ENCODE data around the gene GRIN2B.

Gene GRIN2B

DNA sequence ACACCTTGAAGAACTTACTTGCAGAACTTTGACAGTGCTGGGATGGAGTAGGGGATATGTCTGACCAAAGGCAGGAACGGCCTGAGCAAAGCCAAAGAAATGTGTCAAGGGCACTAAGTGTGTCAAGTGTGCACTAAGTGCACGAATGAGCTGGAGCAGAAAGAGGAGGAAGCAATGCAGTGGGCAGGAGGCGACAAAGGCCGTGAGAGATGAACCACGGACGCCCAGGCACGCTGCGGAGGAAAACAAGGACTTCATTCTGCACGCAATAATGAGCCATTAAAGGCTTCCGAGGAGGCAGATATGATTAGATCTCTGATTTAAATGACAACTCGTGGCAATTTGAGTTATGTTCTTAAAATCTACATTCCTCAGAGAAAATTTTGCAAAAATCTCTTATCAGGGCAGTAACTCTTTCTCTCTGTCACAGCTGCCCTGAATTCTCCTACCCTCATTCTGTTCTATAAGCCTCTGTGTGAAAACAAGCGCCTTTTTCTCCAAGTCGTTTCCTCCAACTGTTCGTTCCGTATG is 25.3 kb downstream of the GRIN2B start:
- no peak for DNase-seq (ENCODE audit: low spot score)

DNA sequence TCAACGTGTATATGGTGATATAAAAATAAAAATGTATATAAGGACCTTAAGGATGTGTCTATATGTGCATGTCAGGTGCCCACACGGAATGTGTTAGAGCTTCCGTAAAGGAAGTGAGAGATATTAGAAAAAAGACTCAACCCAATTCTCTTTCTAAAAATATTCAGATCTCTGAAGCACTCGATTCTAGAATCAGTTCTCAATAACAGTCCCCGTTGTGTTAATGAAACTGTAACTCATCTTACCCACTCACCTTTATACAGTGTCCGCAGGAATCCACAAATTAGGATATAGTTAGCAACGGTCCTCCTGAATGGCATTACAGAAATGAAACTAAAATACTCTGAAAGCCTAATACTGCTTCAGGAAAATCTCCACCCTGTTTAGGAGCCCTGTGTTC is 29.3 kb downstream of the GRIN2B start:
- no peak for DNase-seq (ENCODE audit: low spot score)

DNA sequence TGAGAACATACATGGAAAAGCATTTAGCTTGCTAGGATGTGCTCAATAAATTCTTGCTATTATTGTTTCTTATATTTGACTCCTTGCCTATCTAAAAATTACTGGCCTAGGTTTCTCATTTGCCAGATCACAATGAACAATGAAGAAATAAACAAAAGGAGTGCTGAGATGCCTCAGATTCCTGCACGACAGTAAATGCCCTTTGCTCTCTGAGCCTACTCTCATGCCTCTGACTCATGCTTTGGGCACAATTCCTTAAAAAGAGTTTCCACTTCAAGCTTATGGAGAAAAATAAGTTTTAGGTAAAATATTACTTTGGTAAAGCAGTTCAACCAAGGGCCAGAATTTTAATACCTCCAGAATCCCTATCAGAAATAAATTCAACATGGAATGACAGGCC is 30.9 kb downstream of the GRIN2B start:
- DNase-seq (ENCODE audit: low spot score), result no peak

DNA sequence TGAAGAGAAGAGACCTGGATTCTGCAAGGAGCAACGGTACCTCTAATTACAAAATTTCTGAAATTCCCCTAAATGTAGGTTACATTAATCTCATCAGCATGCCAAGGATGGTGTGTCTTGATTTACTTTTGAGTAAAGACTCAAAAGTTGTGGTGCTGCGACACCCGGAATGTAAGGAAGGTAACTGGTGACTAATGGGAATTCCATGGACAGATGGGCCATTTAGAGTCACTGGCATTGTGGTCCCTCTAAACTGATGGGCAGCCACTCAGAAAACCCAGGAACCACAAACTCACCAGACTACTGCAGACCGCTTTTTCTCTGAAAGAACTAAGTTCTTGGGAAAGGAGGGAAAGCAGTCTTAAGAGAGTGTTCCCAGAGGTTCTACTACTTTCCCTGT is 32.8 kb downstream of the GRIN2B start:
- DNase-seq (ENCODE audit: low spot score), result no peak

DNA sequence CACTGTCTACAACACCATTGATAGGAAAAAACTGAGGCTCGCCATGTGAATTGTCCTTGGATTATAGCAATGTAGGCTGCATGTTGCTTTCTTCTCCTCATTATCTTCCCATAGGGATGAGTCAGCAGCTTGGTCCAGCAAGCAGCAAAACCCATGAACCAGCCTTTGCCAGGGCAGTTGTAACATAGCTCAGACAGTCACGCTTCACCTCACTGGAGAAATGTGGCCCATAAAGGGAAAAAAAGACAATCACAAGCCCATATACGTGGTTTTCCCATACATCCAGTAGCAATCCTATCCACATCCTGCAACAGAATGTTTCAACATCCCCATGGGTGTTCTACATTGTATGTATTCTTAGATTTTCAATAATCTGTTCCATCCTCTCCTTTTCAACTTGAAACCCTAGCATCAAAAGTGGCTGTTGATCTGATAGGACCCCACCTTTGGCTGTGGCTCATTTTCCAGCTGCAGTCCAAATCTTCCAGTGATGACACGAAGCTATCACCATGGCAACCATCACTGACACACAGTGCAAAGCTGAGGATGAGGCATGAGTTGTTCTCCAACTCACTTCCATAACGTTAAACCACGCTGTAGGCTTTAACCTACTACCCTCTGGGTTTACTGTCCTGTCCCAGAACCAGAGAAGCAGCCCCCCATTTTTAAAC is 34.0 kb downstream of the GRIN2B start:
- no peak for DNase-seq (ENCODE audit: low spot score)

DNA sequence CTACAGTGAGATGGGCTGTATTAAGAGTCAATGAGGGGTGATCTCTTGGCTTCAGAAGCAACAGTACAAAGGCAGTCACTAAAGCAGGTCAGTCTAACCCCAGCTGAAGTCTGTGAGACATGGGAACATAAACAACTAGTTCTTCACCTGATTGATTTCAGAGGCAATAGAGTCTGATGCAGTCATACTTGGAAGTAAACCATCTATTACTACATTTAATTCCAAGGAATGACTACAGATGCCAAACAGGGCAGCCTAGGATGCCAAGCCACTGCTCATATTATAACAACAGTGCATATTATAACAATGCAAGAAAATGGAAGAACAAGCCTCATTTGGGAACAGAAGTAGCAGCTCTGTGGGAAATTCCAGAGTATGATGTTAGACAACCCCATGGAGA is 35.8 kb downstream of the GRIN2B start:
- no peak for DNase-seq (ENCODE audit: low spot score)

DNA sequence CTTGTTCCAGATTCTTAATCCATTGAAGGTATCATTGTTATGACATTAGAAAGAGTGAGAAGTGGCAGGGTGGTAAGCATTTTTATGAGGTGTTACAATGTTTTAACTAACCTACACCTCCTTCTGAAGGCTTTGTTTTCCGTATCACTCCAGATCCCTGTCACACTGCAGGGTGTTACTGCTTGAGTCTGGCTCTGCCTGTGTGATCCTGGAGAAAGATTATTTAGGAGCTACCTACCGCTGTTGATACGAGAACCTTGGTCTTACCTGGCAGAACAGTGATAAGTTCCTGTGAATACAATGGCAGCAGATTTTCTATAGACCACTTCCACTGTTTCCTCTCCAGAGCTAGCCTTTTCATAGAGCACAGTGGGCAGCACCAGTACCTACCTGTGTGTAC is 36.2 kb downstream of the GRIN2B start:
- no peak for DNase-seq (ENCODE audit: low spot score)

DNA sequence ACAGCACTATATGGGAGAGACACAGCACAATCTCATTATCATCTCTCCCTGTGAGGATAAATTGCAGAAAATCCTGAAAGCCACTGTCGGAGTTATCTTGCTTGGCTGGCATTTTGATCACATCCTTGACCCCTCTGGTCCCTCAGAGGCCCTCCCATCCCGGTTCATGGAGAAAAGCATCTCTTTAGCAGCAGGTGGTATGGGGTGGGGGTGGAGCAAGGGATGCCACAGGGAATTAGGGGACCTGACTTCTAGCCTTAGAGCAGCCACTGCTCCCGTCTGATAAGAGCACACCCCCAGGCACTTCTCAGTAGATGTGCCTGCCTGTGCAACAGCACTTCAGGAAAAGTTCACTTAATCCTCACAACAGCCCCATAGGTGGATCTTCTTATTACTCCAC is 38.6 kb downstream of the GRIN2B start:
- DNase-seq (ENCODE audit: low spot score), result no peak

DNA sequence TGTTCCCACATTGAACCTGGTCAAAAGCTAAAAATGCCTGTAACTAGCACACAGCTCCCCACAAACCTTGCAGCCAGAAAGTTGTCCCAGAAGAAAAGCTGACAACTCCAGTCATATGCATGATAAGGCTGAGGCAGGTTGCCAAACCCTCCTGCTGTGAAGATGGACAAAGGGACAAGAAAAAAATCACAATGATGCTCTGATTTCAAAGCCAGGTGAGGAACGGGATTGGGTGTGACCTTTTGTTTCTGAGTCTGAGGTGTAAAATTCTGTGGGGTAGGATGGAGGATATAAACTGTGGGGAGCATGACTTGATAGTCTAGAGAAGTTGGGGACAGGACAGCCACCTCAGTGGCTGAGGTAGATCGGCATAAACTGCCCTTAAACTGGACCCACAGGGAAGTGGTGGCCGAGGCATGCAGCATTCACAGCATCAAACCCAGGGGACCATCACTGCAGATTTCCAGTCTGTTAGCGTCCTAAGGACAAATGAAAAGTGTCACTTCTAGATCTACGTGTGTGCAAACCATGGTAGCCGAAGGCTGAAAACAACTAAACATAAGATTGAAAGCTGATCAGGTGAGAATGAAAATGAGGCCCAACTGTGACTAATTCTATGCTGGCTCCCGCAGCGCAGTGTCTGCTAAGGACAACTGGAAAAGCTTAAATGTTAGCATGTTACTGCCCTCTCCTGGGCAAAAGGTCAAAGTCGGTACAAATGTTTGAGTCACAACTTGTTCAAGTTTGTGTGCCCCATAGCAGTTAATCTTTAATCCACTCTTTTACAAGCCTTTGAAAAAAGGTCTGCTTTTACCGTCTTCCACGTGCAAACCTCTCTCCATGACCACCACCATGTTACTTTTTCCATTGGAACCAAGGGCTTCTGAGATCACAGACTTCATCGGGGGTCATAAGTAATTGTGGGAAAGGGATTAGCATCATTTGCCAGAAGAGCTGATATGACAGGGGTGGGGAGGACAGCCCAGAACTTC is 39.8 kb downstream of the GRIN2B start:
- DNase-seq (ENCODE audit: low spot score), result peak; percentile 35

DNA sequence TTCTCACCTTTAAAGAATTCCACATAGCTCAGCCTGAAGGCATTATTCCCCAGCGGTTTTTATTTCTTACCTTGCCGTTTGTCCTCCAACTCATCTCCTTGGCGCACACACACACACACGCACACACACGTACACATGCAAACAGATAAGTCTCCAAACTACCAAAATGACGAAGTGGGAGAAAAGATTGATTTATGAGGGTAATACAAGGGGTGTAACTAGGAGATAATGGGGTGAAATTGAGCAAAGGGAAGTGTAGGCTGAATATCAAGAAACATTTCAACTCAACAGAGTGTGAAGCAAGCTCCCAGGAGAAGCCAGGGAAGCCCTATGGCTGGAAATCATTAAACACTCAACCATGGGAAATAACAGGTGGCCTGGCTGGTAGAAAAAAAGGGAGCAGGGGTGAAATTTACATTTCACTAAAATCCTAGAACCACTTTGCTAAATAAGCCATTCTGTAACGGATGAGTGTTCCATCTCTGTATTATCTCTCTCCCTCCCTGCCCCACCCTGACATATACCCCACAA is 41.0 kb downstream of the GRIN2B start:
- DNase-seq (ENCODE audit: low spot score), result no peak

DNA sequence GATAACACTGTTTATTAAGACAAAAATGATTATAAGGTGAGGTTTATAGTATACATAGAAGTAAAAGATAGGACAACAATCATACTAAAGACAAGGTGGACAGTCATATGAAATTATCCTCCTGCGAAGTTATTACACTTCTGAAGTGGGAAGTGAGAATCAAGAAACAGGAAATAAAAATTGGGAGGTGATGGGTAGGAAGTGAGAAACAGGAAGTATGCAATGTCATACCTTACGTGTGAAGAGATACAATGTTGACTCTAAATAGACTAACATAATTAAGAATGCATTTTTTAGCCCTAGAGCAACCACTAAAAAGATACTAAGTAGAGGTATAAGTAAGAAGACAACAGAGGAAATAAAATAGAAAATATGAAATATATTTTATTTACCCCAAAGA is 43.7 kb downstream of the GRIN2B start:
- DNase-seq (ENCODE audit: low spot score), result no peak

DNA sequence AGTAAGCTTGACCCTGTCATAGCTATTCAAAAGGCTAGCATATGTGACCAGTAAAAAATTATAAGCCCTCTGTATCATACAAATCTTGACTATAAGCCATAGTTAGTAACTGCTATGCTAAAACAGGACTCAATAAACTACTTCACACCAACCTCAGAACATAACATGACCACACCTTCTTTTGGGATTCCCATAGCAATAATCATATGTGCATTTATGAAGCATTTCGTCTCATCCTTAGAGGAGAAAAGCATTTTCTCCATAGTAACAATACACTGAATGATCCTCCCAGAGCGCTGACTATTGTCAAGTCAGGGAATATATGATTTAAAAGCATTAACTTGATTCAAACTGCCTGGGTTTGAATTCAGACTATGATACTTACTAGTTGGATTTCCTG is 46.2 kb downstream of the GRIN2B start:
- DNase-seq (ENCODE audit: low spot score), result no peak
